ENCODE measurements around the gene CRELD2.
A peak's percentile ranks its signal among the peaks of the same experiment; 100 is the strongest.

Gene CRELD2

DNA sequence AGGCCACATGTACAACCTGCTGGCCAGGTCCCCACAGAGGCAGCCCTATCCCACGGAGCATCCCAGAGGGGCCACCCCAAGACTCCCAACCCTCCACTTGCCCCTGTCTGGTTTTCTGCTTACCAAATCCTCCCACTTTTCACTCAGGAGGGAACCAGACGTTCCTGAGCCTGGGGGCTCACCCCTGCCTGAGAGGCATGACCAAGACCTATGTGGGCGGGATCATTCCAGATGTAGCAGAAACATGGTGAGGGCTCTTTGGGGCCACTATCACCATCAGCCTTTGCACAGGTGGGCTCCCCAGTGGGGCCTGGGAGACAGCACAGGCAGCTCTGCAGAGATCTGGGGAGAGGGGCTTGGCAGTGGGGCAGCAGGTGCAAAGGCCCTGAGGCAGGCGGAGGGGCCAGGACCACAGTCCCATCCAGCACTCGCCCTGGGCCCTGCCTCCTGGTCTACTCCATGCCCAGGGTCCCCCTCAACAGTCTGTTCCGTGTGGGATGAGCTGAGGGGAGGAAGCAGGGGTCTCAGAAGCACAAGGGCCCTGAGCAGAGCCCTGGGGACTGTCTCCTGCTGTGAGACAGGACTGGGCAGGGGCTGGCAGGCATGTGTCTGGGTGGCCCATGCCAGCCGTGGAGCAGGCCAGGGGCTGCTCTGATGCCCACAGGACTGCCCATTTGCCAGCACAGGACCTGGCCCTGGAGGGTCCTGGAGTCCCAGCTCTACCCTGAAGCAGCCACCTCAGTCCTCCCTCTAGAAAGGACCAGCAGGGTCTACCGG, 51.5 kb downstream of the CRELD2 start:
- Histone ChIP-seq H3K4me2 (ENCODE audit: low read depth, low read length) (no peak overlapping the region), H3K79me2 (ENCODE audit: low read length) (no peaks in the 10 kb centered on the region), H3K27ac (ENCODE audit: low read length) (no peak overlapping the region), H3K27me3 (replicated peaks; ENCODE audit: insufficient read depth, low read length) (peaks cover 10% of the 10 kb centered on the region), H3K36me3 (replicated peaks; ENCODE audit: insufficient read depth, low read length) (no peaks in the 10 kb centered on the region), H2AFZ (ENCODE audit: low read length) (no peak overlapping the region), H3K9ac (ENCODE audit: low read length) (no peak overlapping the region), H3F3A (ENCODE audit: insufficient read depth, low read length) (0 out of 2 replicates have a peak, but pooled peaks cover 3% of the 10 kb centered on the region), H3K4me1 (ENCODE audit: low read length) (peaks cover 8% of the 10 kb centered on the region), H4K20me1 (ENCODE audit: insufficient read depth, low read length) (no peaks in the 10 kb centered on the region), H3K4me3 (ENCODE audit: low read length) (no peak overlapping the region), H3K9me2 (replicated peaks; ENCODE audit: insufficient read depth, low read length) (no peaks in the 10 kb centered on the region), H3K9me3 (replicated peaks; ENCODE audit: insufficient read depth, low read length) (no peaks in the 10 kb centered on the region)
- TF ChIP-seq EZH2phosphoT487 (IDR thresholded peaks at IDR 0.05; ENCODE audit: low read length) (no peak), EZH2 (optimal IDR thresholded peaks at IDR 0.05; ENCODE audit: low read depth, low read length) (no peak)
- TF ChIP-seq, protein P1, sequence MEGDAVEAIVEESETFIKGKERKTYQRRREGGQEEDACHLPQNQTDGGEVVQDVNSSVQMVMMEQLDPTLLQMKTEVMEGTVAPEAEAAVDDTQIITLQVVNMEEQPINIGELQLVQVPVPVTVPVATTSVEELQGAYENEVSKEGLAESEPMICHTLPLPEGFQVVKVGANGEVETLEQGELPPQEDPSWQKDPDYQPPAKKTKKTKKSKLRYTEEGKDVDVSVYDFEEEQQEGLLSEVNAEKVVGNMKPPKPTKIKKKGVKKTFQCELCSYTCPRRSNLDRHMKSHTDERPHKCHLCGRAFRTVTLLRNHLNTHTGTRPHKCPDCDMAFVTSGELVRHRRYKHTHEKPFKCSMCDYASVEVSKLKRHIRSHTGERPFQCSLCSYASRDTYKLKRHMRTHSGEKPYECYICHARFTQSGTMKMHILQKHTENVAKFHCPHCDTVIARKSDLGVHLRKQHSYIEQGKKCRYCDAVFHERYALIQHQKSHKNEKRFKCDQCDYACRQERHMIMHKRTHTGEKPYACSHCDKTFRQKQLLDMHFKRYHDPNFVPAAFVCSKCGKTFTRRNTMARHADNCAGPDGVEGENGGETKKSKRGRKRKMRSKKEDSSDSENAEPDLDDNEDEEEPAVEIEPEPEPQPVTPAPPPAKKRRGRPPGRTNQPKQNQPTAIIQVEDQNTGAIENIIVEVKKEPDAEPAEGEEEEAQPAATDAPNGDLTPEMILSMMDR (IDR thresholded peaks at IDR 0.05; ENCODE audit: low read length): no peak
- peak; percentile 4 for DNase-seq

DNA sequence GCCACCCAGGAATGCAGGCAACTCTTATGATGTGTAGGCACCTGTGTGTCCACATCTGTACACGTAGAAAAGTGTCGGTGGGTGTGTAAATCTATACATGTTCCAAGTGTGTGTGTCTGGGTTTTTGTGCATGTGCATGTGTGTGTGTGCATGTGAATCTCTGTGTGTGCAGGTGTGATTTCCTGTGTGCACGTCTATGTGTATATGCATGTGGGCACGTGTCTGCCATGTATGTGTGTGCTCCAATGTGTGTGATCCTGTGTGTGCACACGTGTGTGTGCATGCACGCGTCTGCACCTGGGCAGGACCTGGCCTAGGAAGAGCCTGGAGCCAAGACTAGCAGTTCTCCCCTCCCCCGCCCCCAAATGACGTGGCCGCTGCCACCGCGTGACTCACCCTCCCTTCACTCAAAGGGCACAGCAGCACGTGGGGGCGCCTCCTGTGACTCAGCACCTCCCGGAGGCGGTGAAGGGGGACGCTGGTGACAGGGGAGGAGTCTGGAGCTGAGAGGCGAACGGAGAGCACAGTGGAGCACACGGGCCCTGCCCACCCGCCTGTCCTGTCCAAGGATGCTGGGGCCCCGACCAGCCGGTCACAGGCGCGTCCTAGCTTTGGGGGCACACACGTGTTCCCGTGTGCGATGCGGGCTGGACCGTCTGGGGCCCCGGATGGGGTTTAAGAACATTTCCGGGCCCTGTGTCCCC, 52.2 kb downstream of the CRELD2 start:
- TF ChIP-seq, protein P1 (IDR thresholded peaks at IDR 0.05; ENCODE audit: low read length): no peak
- TF ChIP-seq EZH2phosphoT487 (IDR thresholded peaks at IDR 0.05; ENCODE audit: low read length): no peak
- TF ChIP-seq EZH2 (optimal IDR thresholded peaks at IDR 0.05; ENCODE audit: low read depth, low read length): no peak
- Histone ChIP-seq H3K4me1 (ENCODE audit: low read length) (peaks cover 8% of the 10 kb centered on the region), H3K9me3 (replicated peaks; ENCODE audit: insufficient read depth, low read length) (no peaks in the 10 kb centered on the region), H3K9me2 (replicated peaks; ENCODE audit: insufficient read depth, low read length) (no peaks in the 10 kb centered on the region), H3K4me2 (ENCODE audit: low read depth, low read length) (peak overlapping the region; percentile 74), H3K36me3 (replicated peaks; ENCODE audit: insufficient read depth, low read length) (no peaks in the 10 kb centered on the region), H3K27me3 (replicated peaks; ENCODE audit: insufficient read depth, low read length) (peaks cover 10% of the 10 kb centered on the region), H3F3A (ENCODE audit: insufficient read depth, low read length) (0 out of 2 replicates have a peak, but pooled peaks cover 3% of the 10 kb centered on the region), H4K20me1 (ENCODE audit: insufficient read depth, low read length) (no peaks in the 10 kb centered on the region), H3K27ac (ENCODE audit: low read length) (peak overlapping the region; percentile 16; the same call in 1 of the 2 replicates), H3K79me2 (ENCODE audit: low read length) (no peaks in the 10 kb centered on the region), H3K9ac (ENCODE audit: low read length) (peak overlapping the region; percentile 51; the same call in 1 of the 2 replicates), H2AFZ (ENCODE audit: low read length) (peak overlapping the region; percentile 56), H3K4me3 (ENCODE audit: low read length) (peak overlapping the region; percentile 51)
- DNase-seq: peak; percentile 68

DNA sequence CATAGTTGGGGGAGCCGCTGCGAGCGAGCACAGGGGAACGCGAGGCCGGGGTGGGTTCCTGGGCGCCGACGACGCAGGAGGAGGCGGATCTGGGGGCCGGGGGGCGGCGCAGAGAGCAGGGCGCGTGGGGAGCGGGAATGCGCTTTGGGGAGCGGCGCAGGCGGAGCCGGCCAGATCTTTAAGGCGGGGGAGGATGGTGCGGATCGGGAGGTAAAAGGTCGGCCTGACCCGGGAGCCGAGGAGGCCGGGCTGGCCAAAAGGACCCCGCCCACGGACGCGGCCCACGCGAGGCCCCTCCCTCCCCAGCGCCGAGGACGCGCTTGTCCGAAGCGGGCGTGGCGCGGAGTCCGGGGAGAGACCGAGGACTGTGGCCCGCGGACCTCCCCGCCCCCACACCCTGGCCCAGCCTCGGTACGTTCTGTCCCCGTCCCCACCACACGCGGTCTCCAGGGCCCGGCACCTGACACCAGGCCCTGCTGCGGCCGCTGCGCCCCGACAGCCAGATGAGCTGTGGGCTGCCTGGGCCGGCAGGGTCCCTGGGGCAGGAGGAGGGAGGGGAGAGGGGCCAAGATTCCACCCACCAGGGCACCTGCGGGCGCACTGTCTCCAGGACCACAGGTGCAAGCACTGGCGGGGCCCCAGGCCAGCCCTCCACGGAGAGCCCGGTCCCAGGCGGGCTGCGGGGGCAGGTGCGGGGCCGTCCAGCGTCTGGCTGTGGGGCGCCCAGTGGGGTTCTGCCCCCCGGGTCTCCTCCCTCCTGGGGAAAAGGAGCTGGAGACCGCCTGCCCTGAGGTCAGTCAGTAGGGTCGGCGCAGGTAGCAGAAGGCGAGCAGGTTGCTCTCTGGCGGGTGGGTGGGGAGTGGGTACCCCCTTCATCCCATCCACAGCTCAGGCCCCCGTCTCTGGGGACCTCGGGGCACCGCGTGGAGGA, 53.1 kb downstream of the CRELD2 start:
- Histone ChIP-seq H3K4me1 (ENCODE audit: low read length) (peaks cover 8% of the 10 kb centered on the region), H3K36me3 (replicated peaks; ENCODE audit: insufficient read depth, low read length) (no peaks in the 10 kb centered on the region), H3K4me2 (ENCODE audit: low read depth, low read length) (peak overlapping the region; percentile 74), H4K20me1 (ENCODE audit: insufficient read depth, low read length) (no peaks in the 10 kb centered on the region), H3K9me2 (replicated peaks; ENCODE audit: insufficient read depth, low read length) (no peaks in the 10 kb centered on the region), H3K9me3 (replicated peaks; ENCODE audit: insufficient read depth, low read length) (no peaks in the 10 kb centered on the region), H3K27me3 (replicated peaks; ENCODE audit: insufficient read depth, low read length) (peaks cover 12% of the 10 kb centered on the region), H3K27ac (ENCODE audit: low read length) (peak overlapping the region; percentile 16; the same call in 1 of the 2 replicates), H3K9ac (ENCODE audit: low read length) (peak overlapping the region; percentile 51; the same call in 1 of the 2 replicates), H2AFZ (ENCODE audit: low read length) (peak overlapping the region; percentile 56), H3K4me3 (ENCODE audit: low read length) (peak overlapping the region; percentile 51), H3F3A (ENCODE audit: insufficient read depth, low read length) (peaks cover 8% of the 10 kb centered on the region), H3K79me2 (ENCODE audit: low read length) (no peaks in the 10 kb centered on the region)
- no peak for TF ChIP-seq EZH2phosphoT487 (IDR thresholded peaks at IDR 0.05; ENCODE audit: low read length)
- TF ChIP-seq EZH2 (optimal IDR thresholded peaks at IDR 0.05; ENCODE audit: low read depth, low read length): no peak
- TF ChIP-seq, protein P1 (IDR thresholded peaks at IDR 0.05; ENCODE audit: low read length): no peak
- DNase-seq: peak; percentile 7

All from MM.1S (cell line).